BJ (cell line): Measurements from ENCODE around the gene RNF214. TPM values are rescaled to one million over a fixed set of nuclear protein-coding genes. Genes with fewer than 3 reads are reported as not detected.

ENCODE experiments used
- CTCF ChIA-PET: fragments of 350-600 bp; formaldehyde crosslinking; extraction: SDS; loops from one replicate; lab custom pipeline; 2021; ENCODE audit warnings: antibody characterized with exemption, inconsistent platforms; lab: Yijun Ruan, JAX
- POLR2A ChIA-PET: fragments of 300-600 bp; sonication (Branson Sonifier 250); formaldehyde crosslinking; extraction: SDS; loops from one replicate; lab custom pipeline; 2021; ENCODE audit warnings: antibody characterized with exemption; lab: Charles Lee
- DNase-seq: peaks from one replicate; pipeline ENCODE4 v3.0.0-alpha.2; 2011; ENCODE audit warnings: low read depth
- H3K27me3 ChIP-seq: 2 replicates; pipeline ENCODE4 v1.6.0; 2011; ENCODE audit warnings: low read length; ENCODE audit not compliant: control insufficient read depth, insufficient read depth
- H3K36me3 ChIP-seq: 2 replicates; pipeline ENCODE4 v1.5.1; 2011; ENCODE audit warnings: low read length; ENCODE audit not compliant: control insufficient read depth, insufficient read depth
- H3K4me3 ChIP-seq: 2 replicates; pipeline ENCODE4 v1.5.1; 2011; ENCODE audit warnings: low read depth, mild to moderate bottlenecking, control low read depth, low read length
- CTCF ChIP-seq: IDR thresholded peaks from 2 replicates; pipeline ENCODE4 v1.5.1; 2011; ENCODE audit warnings: low read depth, mild to moderate bottlenecking, control low read depth, inconsistent platforms, low read length, moderate library complexity; ENCODE audit not compliant: insufficient read depth
- polyA plus RNA-seq: library from polyadenylated mRNA; depleted of rRNA; stranded (reverse); fragments of >200 nt; gene quantifications from 2 replicates; pipeline ENCODE4 v1.2.3, GENCODE V29; 2011

Gene RNF214
- polyA plus RNA-seq, 1 experiment, result 17.1 TPM

GRCh38 chr11:117189941-117190544, 42.4 kb upstream of the RNF214 start:
- TF ChIP-seq CTCF, result no peak
- Histone ChIP-seq H3K4me3 (no peak overlapping the region), H3K27me3 (no peaks in the 10 kb centered on the region), H3K36me3 (peaks cover 31% of the 10 kb centered on the region)
- ChIA-PET CTCF (interaction anchor here (1.4 kb wide), 1 partner anchor 31 kb away, joined by 5 read pairs; no protein-coding TSS in a partner anchor), POLR2A (no interaction called here)
- DNase-seq, result no peak

- Histone ChIP-seq H3K36me3 (peaks cover 34% of the 10 kb centered on the region), H3K27me3 (no peaks in the 10 kb centered on the region), H3K4me3 (no peak overlapping the region)
- CTCF ChIA-PET, result interaction anchor here (2.5 kb wide), 1 partner anchor 11 kb away, joined by 12 read pairs; no protein-coding TSS in a partner anchor
- POLR2A ChIA-PET, result no interaction called here
- no peak for TF ChIP-seq CTCF
- no peak for DNase-seq
Measured at GRCh38 chr11:117191680-117192400, 40.6 kb upstream of the RNF214 start.

- Histone ChIP-seq H3K36me3 (peaks cover 34% of the 10 kb centered on the region), H3K27me3 (no peaks in the 10 kb centered on the region), H3K4me3 (no peak overlapping the region)
- TF ChIP-seq CTCF, result no peak
- ChIA-PET CTCF (interaction anchor here (2.5 kb wide), 1 partner anchor 11 kb away, joined by 12 read pairs; no protein-coding TSS in a partner anchor), POLR2A (no interaction called here)
- no peak for DNase-seq
Measured at GRCh38 chr11:117192401-117192875, 40.0 kb upstream of the RNF214 start.

- no peak for DNase-seq
- no peak for TF ChIP-seq CTCF
- ChIA-PET POLR2A (no interaction called here), CTCF (interaction anchor here (1.5 to 2.5 kb wide), 2 partner anchors 8 to 12 kb away, joined by 5 to 12 read pairs; no protein-coding TSS in a partner anchor)
- Histone ChIP-seq H3K36me3 (peaks cover 34% of the 10 kb centered on the region), H3K4me3 (no peak overlapping the region), H3K27me3 (no peaks in the 10 kb centered on the region)
Measured at GRCh38 chr11:117193130-117194020, 39.1 kb upstream of the RNF214 start.
